SK-N-MC (cell line): ENCODE measurements around the gene RPS19.

Experiments used
- DNase-seq: peaks from one replicate; pipeline ENCODE4 v3.0.0-alpha.2; 2011; ENCODE audit warnings: low read depth, low spot score
- H3K27ac ChIP-seq: fragments of 200-600 bp; sonication (generic); 2 replicates; pipeline ENCODE4 v1.5.1; 2016; ENCODE audit warnings: mixed run types
- H3K36me3 ChIP-seq: fragments of 200-600 bp; sonication (generic); 2 replicates; pipeline ENCODE4 v1.6.1; 2017; ENCODE audit warnings: antibody characterized with exemption, low read length, mixed read lengths; ENCODE audit not compliant: insufficient read depth
- H3K4me3 ChIP-seq: fragments of 200-600 bp; sonication (generic); 2 replicates; pipeline ENCODE4 v1.5.1; 2016
- H3K9ac ChIP-seq: fragments of 200-600 bp; sonication (generic); 2 replicates; pipeline ENCODE4 v1.8.0; 2017; ENCODE audit warnings: mixed run types, mixed read lengths; ENCODE audit not compliant: insufficient read length
- H3K9me3 ChIP-seq: fragments of 200-600 bp; sonication (generic); 2 replicates; pipeline ENCODE4 v1.6.1; 2017; ENCODE audit warnings: low read depth, mild to moderate bottlenecking, antibody characterized with exemption, low read length, moderate library complexity, mixed read lengths
- EZH2 ChIP-seq: fragments of 200-600 bp; sonication (generic); IDR thresholded peaks from one replicate; pipeline ENCODE4 v1.6.1; 2017; ENCODE audit warnings: antibody characterized with exemption
- FOXP2 ChIP-seq: optimal IDR thresholded peaks from 2 replicates; pipeline ENCODE3; 2011; ENCODE audit warnings: mild to moderate bottlenecking, moderate library complexity; ENCODE audit not compliant: insufficient read depth; ENCODE audit errors: extremely low read length, control extremely low read depth
- POLR2AphosphoS5 ChIP-seq: IDR thresholded peaks from 2 replicates; pipeline ENCODE4 v1.6.1; 2012; ENCODE audit warnings: mild to moderate bottlenecking, low read depth, low read length, borderline replicate concordance

Gene RPS19

GRCh38 chr19:41850381-41850780 is 9.7 kb upstream of the RPS19 start:
- H3K36me3 ChIP-seq, result no peaks in the 10 kb centered on the region
- TF ChIP-seq EZH2 (no peak), FOXP2 (no peak), POLR2AphosphoS5 (no peak)
- DNase-seq, result no peak
- no peak overlapping the region for H3K4me3 ChIP-seq
- H3K9me3 ChIP-seq, result no peaks in the 10 kb centered on the region
- no peak overlapping the region for H3K9ac ChIP-seq
- H3K27ac ChIP-seq, result no peak overlapping the region

GRCh38 chr19:41851456-41851855 is 8.6 kb upstream of the RPS19 start:
- Histone ChIP-seq H3K36me3 (no peaks in the 10 kb centered on the region), H3K9ac (no peak overlapping the region), H3K4me3 (no peak overlapping the region), H3K9me3 (no peaks in the 10 kb centered on the region), H3K27ac (no peak overlapping the region)
- DNase-seq, result no peak
- no peak for TF ChIP-seq FOXP2
- TF ChIP-seq POLR2AphosphoS5, result no peak
- no peak for TF ChIP-seq EZH2

- no peak for TF ChIP-seq POLR2AphosphoS5
- TF ChIP-seq EZH2, result no peak
- no peak for TF ChIP-seq FOXP2
- Histone ChIP-seq H3K9me3 (no peaks in the 10 kb centered on the region), H3K4me3 (no peak overlapping the region), H3K9ac (no peak overlapping the region), H3K27ac (no peak overlapping the region), H3K36me3 (no peaks in the 10 kb centered on the region)
- DNase-seq, result no peak
These were observed 6.7 kb upstream of the RPS19 start for GRCh38 chr19:41853344-41853743.

- H3K9me3 ChIP-seq, result no peaks in the 10 kb centered on the region
- H3K36me3 ChIP-seq, result no peaks in the 10 kb centered on the region
- DNase-seq, result no peak
These were observed 6.3 kb upstream of the RPS19 start for GRCh38 chr19:41853768-41854167.

GRCh38 chr19:41859213-41859617 is 840 bp upstream of the RPS19 start:
- Histone ChIP-seq H3K9ac (peak overlapping the region; percentile 70), H3K9me3 (no peaks in the 10 kb centered on the region), H3K27ac (peak overlapping the region; percentile 1), H3K36me3 (peaks cover 38% of the 10 kb centered on the region), H3K4me3 (peak overlapping the region; percentile 100)
- no peak for DNase-seq
- TF ChIP-seq EZH2 (no peak), POLR2AphosphoS5 (peak; percentile 60)

More at GRCh38 chr19:41853768-41854167, 6.3 kb upstream of the RPS19 start:
- Histone ChIP-seq H3K9ac (no peak overlapping the region), H3K27ac (no peak overlapping the region), H3K4me3 (no peak overlapping the region)
- TF ChIP-seq FOXP2, result no peak
- TF ChIP-seq POLR2AphosphoS5, result no peak

- DNase-seq, result no peak
- peaks cover 52% of the 10 kb centered on the region for H3K36me3 ChIP-seq
These were observed 512 bp downstream of the RPS19 start for GRCh38 chr19:41860419-41861115.

GRCh38 chr19:41861116-41861768 is 1.2 kb downstream of the RPS19 start:
- Histone ChIP-seq H3K36me3 (peaks cover 56% of the 10 kb centered on the region), H3K9ac (peak overlapping the region; percentile 99), H3K9me3 (no peaks in the 10 kb centered on the region), H3K27ac (peak overlapping the region; percentile 97), H3K4me3 (peak overlapping the region; percentile 100)
- TF ChIP-seq EZH2 (no peak), POLR2AphosphoS5 (no peak), FOXP2 (no peak)
- DNase-seq, result no peak

More at GRCh38 chr19:41860419-41861115, 512 bp downstream of the RPS19 start:
- Histone ChIP-seq H3K9me3 (no peaks in the 10 kb centered on the region), H3K4me3 (peak overlapping the region; percentile 100), H3K9ac (peak overlapping the region; percentile 99), H3K27ac (peak overlapping the region; percentile 97)
- peak; percentile 34; the same call in 1 of the 2 replicates for TF ChIP-seq POLR2AphosphoS5
- TF ChIP-seq FOXP2, result no peak

GRCh38 chr19:41861846-41862245 is 1.8 kb downstream of the RPS19 start:
- Histone ChIP-seq H3K36me3 (peaks cover 60% of the 10 kb centered on the region), H3K4me3 (peak overlapping the region; percentile 100), H3K27ac (peak overlapping the region; percentile 97), H3K9ac (peak overlapping the region; percentile 99), H3K9me3 (no peaks in the 10 kb centered on the region)
- no peak for DNase-seq
- TF ChIP-seq EZH2, result no peak
